Neural cell (in vitro differentiated cells): ENCODE results near the gene ADAMTSL2. TPM values are rescaled to one million over a fixed set of nuclear protein-coding genes. Genes with fewer than 3 reads are reported as not detected.

Experiments
- H2AFZ ChIP-seq: fragments of 200-600, 300-800 bp; sonication (generic), shearing (Covaris generic); 2 replicates; pipeline ENCODE4 v1.6.0; 2014; ENCODE audit warnings: low read depth, mild to moderate bottlenecking, antibody characterized with exemption, low read length, moderate library complexity
- H3F3A ChIP-seq: fragments of 200-600 bp; shearing (Covaris generic); 2 replicates; pipeline ENCODE4 v1.6.1; 2016; ENCODE audit warnings: mild to moderate bottlenecking, moderate library complexity, mixed read lengths, antibody characterized with exemption, low read length; ENCODE audit not compliant: insufficient read depth, poor library complexity, severe bottlenecking
- H3K27ac ChIP-seq: fragments of 200-600, 300-800 bp; sonication (generic), shearing (Covaris generic); 2 replicates; pipeline ENCODE4 v1.5.1; 2014; ENCODE audit warnings: mild to moderate bottlenecking, low read length, moderate library complexity
- H3K27me3 ChIP-seq: fragments of 300-800, 200-600 bp; sonication (generic), shearing (Covaris generic); 2 replicates; pipeline ENCODE4 v1.6.0; 2014; ENCODE audit warnings: mild to moderate bottlenecking, low read depth, low read length, moderate library complexity; ENCODE audit not compliant: insufficient read depth
- H3K36me3 ChIP-seq: fragments of 300-800, 200-600 bp; sonication (generic), shearing (Covaris generic); 2 replicates; pipeline ENCODE4 v1.5.1; 2014; ENCODE audit warnings: mild to moderate bottlenecking, antibody characterized with exemption, low read length, moderate library complexity; ENCODE audit not compliant: insufficient read depth
- H3K4me2 ChIP-seq: fragments of 300-800, 200-600 bp; sonication (generic), shearing (Covaris generic); 2 replicates; pipeline ENCODE4 v1.6.0; 2014; ENCODE audit warnings: mild to moderate bottlenecking, low read length
- H3K4me3 ChIP-seq: fragments of 300-800, 200-600 bp; sonication (generic), shearing (Covaris generic); 2 replicates; pipeline ENCODE4 v1.5.1; 2014; ENCODE audit warnings: mild to moderate bottlenecking, low read length, moderate library complexity
- H3K79me2 ChIP-seq: fragments of 200-600 bp; shearing (Covaris generic); replicated peaks from 2 replicates; pipeline ENCODE4 v1.6.0; 2014; ENCODE audit warnings: mild to moderate bottlenecking, low read length, moderate library complexity; ENCODE audit not compliant: insufficient read depth
- H3K9ac ChIP-seq: fragments of 300-800, 200-600 bp; sonication (generic), shearing (Covaris generic); 2 replicates; pipeline ENCODE4 v1.6.1; 2016; ENCODE audit warnings: mild to moderate bottlenecking, low read length, mixed read lengths
- H3K9me2 ChIP-seq: fragments of 200-600 bp; shearing (Covaris generic); 2 replicates; pipeline ENCODE4 v1.6.1; 2016; ENCODE audit warnings: mild to moderate bottlenecking, low read length, mixed read lengths; ENCODE audit not compliant: insufficient read depth
- H3K9me3 ChIP-seq: fragments of 200-600, 300-800 bp; sonication (generic), shearing (Covaris generic); 2 replicates; pipeline ENCODE4 v1.6.1; 2016; ENCODE audit warnings: mild to moderate bottlenecking, mixed run types, low read length, moderate library complexity, mixed read lengths
- H4K20me1 ChIP-seq: fragments of 200-600 bp; shearing (Covaris generic); 2 replicates; pipeline ENCODE4 v1.6.1; 2016; ENCODE audit warnings: mild to moderate bottlenecking, mixed run types; ENCODE audit not compliant: insufficient read depth
- EP300 ChIP-seq: fragments of 450-650 bp; conservative IDR thresholded peaks from 2 replicates; pipeline ENCODE4 v1.6.1; 2014; ENCODE audit warnings: antibody characterized with exemption, mild to moderate bottlenecking, moderate library complexity; ENCODE audit not compliant: poor library complexity, severe bottlenecking
- EZH2 ChIP-seq: fragments of 200-600, 300-800 bp; shearing (Covaris generic), sonication (generic); IDR thresholded peaks from 2 replicates; pipeline ENCODE4 v1.6.1; 2014; ENCODE audit warnings: antibody characterized with exemption, low read length, borderline replicate concordance, mild to moderate bottlenecking; ENCODE audit not compliant: insufficient read depth, poor library complexity, severe bottlenecking
- MXI1 ChIP-seq: fragments of 450-650 bp; conservative IDR thresholded peaks from 2 replicates; pipeline ENCODE4 v1.6.1; 2014; ENCODE audit warnings: antibody characterized with exemption, mild to moderate bottlenecking; ENCODE audit not compliant: poor library complexity, severe bottlenecking
- POLR2AphosphoS5 ChIP-seq: IDR thresholded peaks from 2 replicates; pipeline ENCODE4 v1.6.1; 2012
- RAD21 ChIP-seq: fragments of 450-650 bp; conservative IDR thresholded peaks from 2 replicates; pipeline ENCODE4 v1.6.1; 2014; ENCODE audit warnings: antibody characterized with exemption, mild to moderate bottlenecking, moderate library complexity
- SMC3 ChIP-seq: fragments of 450-650 bp; conservative IDR thresholded peaks from 2 replicates; pipeline ENCODE4 v1.6.1; 2014; ENCODE audit warnings: antibody characterized with exemption, mild to moderate bottlenecking, moderate library complexity; ENCODE audit not compliant: poor library complexity
- TAF1 ChIP-seq: IDR thresholded peaks from 2 replicates; pipeline ENCODE4 v1.6.1; 2012; ENCODE audit warnings: low read depth
- polyA plus RNA-seq: library from polyadenylated mRNA; depleted of rRNA; stranded (reverse); fragments of >200 nt; gene quantifications from 2 replicates; pipeline ENCODE4 v1.2.3, GENCODE V29; 2014
- TF ChIP-seq, protein P1 (sequence below): IDR thresholded peaks from 2 replicates; pipeline ENCODE4 v1.6.1; 2012; ENCODE audit warnings: borderline replicate concordance
- TF ChIP-seq, protein P2 (sequence below): fragments of 450-650 bp; IDR thresholded peaks from 2 replicates; pipeline ENCODE4 v1.5.1; 2014; ENCODE audit warnings: antibody characterized with exemption, mild to moderate bottlenecking, moderate library complexity; ENCODE audit not compliant: poor library complexity, severe bottlenecking

ADAMTSL2 gene
- polyA plus RNA-seq, 1 donor from 2014 or later, result 0.85 TPM

DNA sequence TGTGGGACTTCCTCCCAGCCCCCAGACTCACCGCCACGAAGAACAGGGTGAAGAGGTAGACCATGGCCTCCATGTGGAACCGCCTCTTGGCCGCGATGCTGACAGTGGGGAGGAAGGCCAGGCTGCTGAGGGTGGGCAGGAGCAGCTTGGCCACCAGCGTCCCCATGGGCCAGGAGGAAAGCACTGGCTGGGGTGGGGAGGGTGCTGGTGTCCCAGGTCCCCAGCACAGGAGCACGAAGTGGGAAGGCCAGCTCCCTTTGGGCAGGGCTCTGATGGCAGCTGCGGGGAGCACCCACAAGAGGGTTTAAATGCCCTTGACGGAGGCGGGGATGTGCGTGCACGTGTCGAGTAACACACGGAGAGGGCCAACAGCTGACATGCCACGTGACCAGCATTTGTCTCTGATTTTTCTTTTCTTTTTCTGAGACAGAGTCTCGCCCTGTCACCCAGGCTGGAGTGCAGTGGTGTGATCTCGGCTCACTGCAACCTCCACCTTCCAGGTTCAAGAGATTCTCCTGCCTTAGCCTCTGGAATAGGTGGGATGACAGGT is 9.8 kb upstream of the ADAMTSL2 start, which contains the start of gene MYMK:
TSS of gene MYMK (minus strand) at position 281 of the 550 bp plus-strand sequence. CDS start at position 166, 115 bp downstream.
- Histone ChIP-seq H3K27me3 (no peaks in the 10 kb centered on the region), H3K36me3 (no peaks in the 10 kb centered on the region), H3K79me2 (no peaks in the 10 kb centered on the region), H3K27ac (no peak within 1 kb of the TSS), H3K9me2 (no peaks in the 10 kb centered on the region), H3K9me3 (no peaks in the 10 kb centered on the region), H4K20me1 (no peaks in the 10 kb centered on the region), H3K4me2 (no peak within 1 kb of the TSS), H3F3A (no peaks in the 10 kb centered on the region), H3K9ac (no peak within 1 kb of the TSS), H2AFZ (no peak within 1 kb of the TSS), H3K4me3 (no peak within 1 kb of the TSS)
- TF ChIP-seq RAD21, result no peak
- TF ChIP-seq MXI1, result no peak
- TF ChIP-seq EZH2, result no peak
- TF ChIP-seq, protein P1, sequence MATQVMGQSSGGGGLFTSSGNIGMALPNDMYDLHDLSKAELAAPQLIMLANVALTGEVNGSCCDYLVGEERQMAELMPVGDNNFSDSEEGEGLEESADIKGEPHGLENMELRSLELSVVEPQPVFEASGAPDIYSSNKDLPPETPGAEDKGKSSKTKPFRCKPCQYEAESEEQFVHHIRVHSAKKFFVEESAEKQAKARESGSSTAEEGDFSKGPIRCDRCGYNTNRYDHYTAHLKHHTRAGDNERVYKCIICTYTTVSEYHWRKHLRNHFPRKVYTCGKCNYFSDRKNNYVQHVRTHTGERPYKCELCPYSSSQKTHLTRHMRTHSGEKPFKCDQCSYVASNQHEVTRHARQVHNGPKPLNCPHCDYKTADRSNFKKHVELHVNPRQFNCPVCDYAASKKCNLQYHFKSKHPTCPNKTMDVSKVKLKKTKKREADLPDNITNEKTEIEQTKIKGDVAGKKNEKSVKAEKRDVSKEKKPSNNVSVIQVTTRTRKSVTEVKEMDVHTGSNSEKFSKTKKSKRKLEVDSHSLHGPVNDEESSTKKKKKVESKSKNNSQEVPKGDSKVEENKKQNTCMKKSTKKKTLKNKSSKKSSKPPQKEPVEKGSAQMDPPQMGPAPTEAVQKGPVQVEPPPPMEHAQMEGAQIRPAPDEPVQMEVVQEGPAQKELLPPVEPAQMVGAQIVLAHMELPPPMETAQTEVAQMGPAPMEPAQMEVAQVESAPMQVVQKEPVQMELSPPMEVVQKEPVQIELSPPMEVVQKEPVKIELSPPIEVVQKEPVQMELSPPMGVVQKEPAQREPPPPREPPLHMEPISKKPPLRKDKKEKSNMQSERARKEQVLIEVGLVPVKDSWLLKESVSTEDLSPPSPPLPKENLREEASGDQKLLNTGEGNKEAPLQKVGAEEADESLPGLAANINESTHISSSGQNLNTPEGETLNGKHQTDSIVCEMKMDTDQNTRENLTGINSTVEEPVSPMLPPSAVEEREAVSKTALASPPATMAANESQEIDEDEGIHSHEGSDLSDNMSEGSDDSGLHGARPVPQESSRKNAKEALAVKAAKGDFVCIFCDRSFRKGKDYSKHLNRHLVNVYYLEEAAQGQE, result no peak
- no peak for TF ChIP-seq EP300

DNA sequence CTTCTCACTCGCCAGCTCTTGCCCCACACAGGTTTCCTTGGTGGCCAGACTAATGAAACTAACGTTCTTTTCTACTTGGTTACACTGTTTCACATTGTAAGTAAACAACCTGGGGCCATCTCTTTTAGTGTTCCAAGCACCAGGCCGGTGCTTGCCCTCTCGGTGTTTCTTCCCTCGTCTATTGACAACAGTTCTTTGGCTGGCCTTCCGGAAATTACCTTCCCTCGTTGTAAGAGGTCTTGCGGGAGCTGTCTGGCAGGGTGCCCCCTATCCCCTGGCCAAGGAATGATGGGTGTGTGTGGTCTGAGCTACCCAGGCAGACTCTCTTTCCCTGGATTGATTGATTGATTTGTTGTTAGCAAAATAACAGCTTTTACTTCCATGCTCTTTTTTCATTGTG is 8.8 kb upstream of the ADAMTSL2 start:
- Histone ChIP-seq H3K9me3 (no peaks in the 10 kb centered on the region), H3K27ac (no peak overlapping the region), H4K20me1 (no peaks in the 10 kb centered on the region), H3K79me2 (no peaks in the 10 kb centered on the region), H3K9me2 (no peaks in the 10 kb centered on the region), H3K27me3 (no peaks in the 10 kb centered on the region), H3K4me3 (no peak overlapping the region), H2AFZ (no peak overlapping the region), H3K4me2 (no peak overlapping the region), H3F3A (no peaks in the 10 kb centered on the region), H3K36me3 (no peaks in the 10 kb centered on the region), H3K9ac (no peak overlapping the region)
- TF ChIP-seq RAD21 (no peak), SMC3 (no peak), POLR2AphosphoS5 (no peak), TAF1 (no peak)
- TF ChIP-seq, protein P2, sequence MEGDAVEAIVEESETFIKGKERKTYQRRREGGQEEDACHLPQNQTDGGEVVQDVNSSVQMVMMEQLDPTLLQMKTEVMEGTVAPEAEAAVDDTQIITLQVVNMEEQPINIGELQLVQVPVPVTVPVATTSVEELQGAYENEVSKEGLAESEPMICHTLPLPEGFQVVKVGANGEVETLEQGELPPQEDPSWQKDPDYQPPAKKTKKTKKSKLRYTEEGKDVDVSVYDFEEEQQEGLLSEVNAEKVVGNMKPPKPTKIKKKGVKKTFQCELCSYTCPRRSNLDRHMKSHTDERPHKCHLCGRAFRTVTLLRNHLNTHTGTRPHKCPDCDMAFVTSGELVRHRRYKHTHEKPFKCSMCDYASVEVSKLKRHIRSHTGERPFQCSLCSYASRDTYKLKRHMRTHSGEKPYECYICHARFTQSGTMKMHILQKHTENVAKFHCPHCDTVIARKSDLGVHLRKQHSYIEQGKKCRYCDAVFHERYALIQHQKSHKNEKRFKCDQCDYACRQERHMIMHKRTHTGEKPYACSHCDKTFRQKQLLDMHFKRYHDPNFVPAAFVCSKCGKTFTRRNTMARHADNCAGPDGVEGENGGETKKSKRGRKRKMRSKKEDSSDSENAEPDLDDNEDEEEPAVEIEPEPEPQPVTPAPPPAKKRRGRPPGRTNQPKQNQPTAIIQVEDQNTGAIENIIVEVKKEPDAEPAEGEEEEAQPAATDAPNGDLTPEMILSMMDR, result no peak
